ENCODE measurements around the gene MN1.

Gene MN1

GRCh38 chr22:27765706-27766291 lies 35.8 kb downstream of the MN1 start:
- in situ Hi-C loops (cut with MboI; ENCODE audit: low sequenced_read_pairs) = no loop called here

GRCh38 chr22:27764722-27765236 lies 36.8 kb downstream of the MN1 start:
- in situ Hi-C loops (cut with MboI; ENCODE audit: low sequenced_read_pairs) = no loop called here

GRCh38 chr22:27761665-27762064 lies 39.9 kb downstream of the MN1 start:
- in situ Hi-C loops (cut with MboI; ENCODE audit: low sequenced_read_pairs) = no loop called here

- in situ Hi-C loops (cut with MboI; ENCODE audit: low sequenced_read_pairs) = no loop called here
These were observed 40.6 kb downstream of the MN1 start for GRCh38 chr22:27761000-27761399.

GRCh38 chr22:27760474-27760873 lies 41.1 kb downstream of the MN1 start:
- in situ Hi-C loops (cut with MboI; ENCODE audit: low sequenced_read_pairs) = no loop called here

- in situ Hi-C loops (cut with MboI; ENCODE audit: low sequenced_read_pairs) = no loop called here
These were observed 43.5 kb downstream of the MN1 start for GRCh38 chr22:27757928-27758525.

- in situ Hi-C loops (cut with MboI; ENCODE audit: low sequenced_read_pairs) = no loop called here
These were observed 45.3 kb downstream of the MN1 start for GRCh38 chr22:27756212-27756660.

- in situ Hi-C loops (cut with MboI; ENCODE audit: low sequenced_read_pairs) = no loop called here
These were observed 45.9 kb downstream of the MN1 start for GRCh38 chr22:27755521-27756211.

- in situ Hi-C loops (cut with MboI; ENCODE audit: low sequenced_read_pairs) = no loop called here
These were observed 46.6 kb downstream of the MN1 start for GRCh38 chr22:27754888-27755480.

GRCh38 chr22:27754247-27754887 lies 47.2 kb downstream of the MN1 start:
- in situ Hi-C loops (cut with MboI; ENCODE audit: low sequenced_read_pairs) = no loop called here

GRCh38 chr22:27752771-27753170 lies 48.8 kb downstream of the MN1 start:
- in situ Hi-C loops (cut with MboI; ENCODE audit: low sequenced_read_pairs) = no loop called here

- in situ Hi-C loops (cut with MboI; ENCODE audit: low sequenced_read_pairs) = no loop called here
These were observed 49.4 kb downstream of the MN1 start for GRCh38 chr22:27752141-27752540.

- in situ Hi-C loops (cut with MboI; ENCODE audit: low sequenced_read_pairs) = no loop called here
These were observed 50.1 kb downstream of the MN1 start for GRCh38 chr22:27751277-27752070.

GRCh38 chr22:27750584-27751265 lies 50.8 kb downstream of the MN1 start:
- in situ Hi-C loops (cut with MboI; ENCODE audit: low sequenced_read_pairs) = no loop called here

- in situ Hi-C loops (cut with MboI; ENCODE audit: low sequenced_read_pairs) = no loop called here
These were observed 51.8 kb downstream of the MN1 start for GRCh38 chr22:27749597-27750225.

GRCh38 chr22:27748751-27749191 lies 52.8 kb downstream of the MN1 start:
- in situ Hi-C loops (cut with MboI; ENCODE audit: low sequenced_read_pairs) = no loop called here

GRCh38 chr22:27748349-27748748 lies 53.2 kb downstream of the MN1 start:
- in situ Hi-C loops (cut with MboI; ENCODE audit: low sequenced_read_pairs) = no loop called here

GRCh38 chr22:27747396-27748221 lies 53.9 kb downstream of the MN1 start:
- in situ Hi-C loops (cut with MboI; ENCODE audit: low sequenced_read_pairs) = no loop called here
